Measurements from ENCODE around the gene PTCD3. TPM values are rescaled to one million over a fixed set of nuclear protein-coding genes. Genes with fewer than 3 reads are reported as not detected.

The PTCD3 gene
- polyA plus RNA-seq, 1 donor (not counting 4 experiments of a cell fraction or from before 2014, with no cell fraction given), result 93.1 TPM

- H3K4me1 ChIP-seq (ENCODE audit: control insufficient read depth, extremely low read depth, insufficient read depth, low read length), result no peaks in the 10 kb centered on the region
- H3K36me3 ChIP-seq (ENCODE audit: control insufficient read depth in 2 of 2, extremely low read depth in 1 of 2, insufficient read depth in 2 of 2, low read length in 2 of 2), result peaks cover 39 to 70% of the 10 kb centered on the region in 2 experiments
- DNase-seq (ENCODE audit: low read depth, low spot score) (no peak), FAIRE-seq (no peak)
- no peak overlapping the region for H3K4me3 ChIP-seq (ENCODE audit: control insufficient read depth in 2 of 3, extremely low read depth in 1 of 3, insufficient read depth in 2 of 3, low read depth in 1 of 3, low read length in 3 of 3)
- no peaks in the 10 kb centered on the region for H3K9me3 ChIP-seq (ENCODE audit: control insufficient read depth, low read depth, low read length)
- H4K20me1 ChIP-seq (ENCODE audit: control insufficient read depth, extremely low read depth, insufficient read depth, low read length), result no peaks in the 10 kb centered on the region
- H3K27ac ChIP-seq (ENCODE audit: control insufficient read depth, insufficient read depth, low read length), result no peak overlapping the region
- no peak for TF ChIP-seq EZH2 (IDR thresholded peaks at IDR 0.05; ENCODE audit: low read length)
- TF ChIP-seq CTCF (optimal IDR thresholded peaks at IDR 0.05 in 1 of 3, IDR thresholded peaks at IDR 0.05 in 1 of 3, conservative IDR thresholded peaks at IDR 0.05 in 1 of 3; ENCODE audit: extremely low read depth in 1 of 3, insufficient read depth in 2 of 3, low read length in 3 of 3), result no peak
- H3K9ac ChIP-seq (ENCODE audit: control insufficient read depth, extremely low read depth, insufficient read depth, low read length), result no peak overlapping the region
- H3K27me3 ChIP-seq (ENCODE audit: control insufficient read depth, extremely low read depth, insufficient read depth, low read length), result no peaks in the 10 kb centered on the region
- dilution Hi-C loops (cut with MboI; ENCODE audit: extremely low pct_ligation_motif_present, low sequenced_read_pairs), result no loop called here
- H3K79me2 ChIP-seq (ENCODE audit: control insufficient read depth, insufficient read depth, low read length), result no peaks in the 10 kb centered on the region
- no peak overlapping the region for H3K4me2 ChIP-seq (ENCODE audit: control insufficient read depth, extremely low read depth, insufficient read depth, low read depth, low read length)
- no peaks in the 10 kb centered on the region for H3K9me1 ChIP-seq (ENCODE audit: control insufficient read depth, extremely low read depth, insufficient read depth, low read length)
- H2AFZ ChIP-seq (ENCODE audit: control insufficient read depth, low read length), result no peak overlapping the region
Observed at GRCh38 chr2:86075886-86076285, 30.1 kb upstream of the PTCD3 start.

DNA sequence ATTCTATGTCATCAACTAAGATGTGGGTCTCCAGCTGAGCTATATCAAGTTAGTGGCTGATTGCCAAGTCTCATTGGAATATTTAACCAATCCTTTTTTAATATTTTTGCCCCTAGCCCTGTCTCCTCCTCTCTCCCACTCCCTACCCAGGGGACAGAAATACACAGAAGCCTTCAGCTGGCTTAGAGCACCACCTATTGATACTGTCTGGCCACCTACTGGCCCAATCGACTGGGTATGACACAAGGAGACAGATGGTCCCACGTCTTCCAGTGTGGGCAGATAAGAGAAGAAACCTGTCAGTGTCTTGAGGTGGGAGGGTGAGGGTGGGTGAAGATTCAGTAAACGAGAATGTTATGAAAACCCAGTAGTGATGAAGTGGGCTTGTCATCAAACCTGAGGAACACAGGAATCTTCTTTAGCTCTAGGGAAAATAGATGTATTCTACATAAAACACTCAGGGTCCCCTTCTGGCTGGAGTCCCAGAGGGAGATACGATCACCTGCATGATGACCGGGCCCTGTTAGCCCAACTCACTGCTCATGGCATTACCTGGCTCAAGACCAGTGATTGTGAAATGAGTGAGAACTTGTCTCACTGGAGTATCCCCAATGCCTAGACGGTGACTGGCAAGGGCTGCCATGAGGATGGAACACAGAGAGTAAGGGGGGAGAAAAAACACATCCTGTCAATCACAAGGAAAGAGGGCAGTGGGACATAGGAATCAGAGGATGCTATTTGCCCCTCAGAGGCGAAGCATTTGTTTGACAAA is 27.1 kb upstream of the PTCD3 start:
- H3K4me1 ChIP-seq (ENCODE audit: control insufficient read depth, extremely low read depth, insufficient read depth, low read length), result no peaks in the 10 kb centered on the region
- FAIRE-seq (no peak), DNase-seq (ENCODE audit: low read depth, low spot score) (no peak)
- no peak overlapping the region for H3K9ac ChIP-seq (ENCODE audit: control insufficient read depth, extremely low read depth, insufficient read depth, low read length)
- H3K9me3 ChIP-seq (ENCODE audit: control insufficient read depth, low read depth, low read length), result no peaks in the 10 kb centered on the region
- no peaks in the 10 kb centered on the region for H4K20me1 ChIP-seq (ENCODE audit: control insufficient read depth, extremely low read depth, insufficient read depth, low read length)
- H2AFZ ChIP-seq (ENCODE audit: control insufficient read depth, low read length), result no peak overlapping the region
- TF ChIP-seq CTCF (optimal IDR thresholded peaks at IDR 0.05 in 1 of 3, IDR thresholded peaks at IDR 0.05 in 1 of 3, conservative IDR thresholded peaks at IDR 0.05 in 1 of 3; ENCODE audit: extremely low read depth in 1 of 3, insufficient read depth in 2 of 3, low read length in 3 of 3), result peak; percentile 26 to 63 (median 31)
- no peak for TF ChIP-seq EZH2 (IDR thresholded peaks at IDR 0.05; ENCODE audit: low read length)
- H3K79me2 ChIP-seq (ENCODE audit: control insufficient read depth, insufficient read depth, low read length), result no peaks in the 10 kb centered on the region
- H3K4me2 ChIP-seq (ENCODE audit: control insufficient read depth, extremely low read depth, insufficient read depth, low read depth, low read length), result no peak overlapping the region
- no peaks in the 10 kb centered on the region for H3K9me1 ChIP-seq (ENCODE audit: control insufficient read depth, extremely low read depth, insufficient read depth, low read length)
- no peak overlapping the region for H3K4me3 ChIP-seq (ENCODE audit: control insufficient read depth in 2 of 3, extremely low read depth in 1 of 3, insufficient read depth in 2 of 3, low read depth in 1 of 3, low read length in 3 of 3)
- no peaks in the 10 kb centered on the region for H3K27me3 ChIP-seq (ENCODE audit: control insufficient read depth, extremely low read depth, insufficient read depth, low read length)
- dilution Hi-C loops (cut with MboI; ENCODE audit: extremely low pct_ligation_motif_present, low sequenced_read_pairs), result no loop called here
- no peak overlapping the region for H3K27ac ChIP-seq (ENCODE audit: control insufficient read depth, insufficient read depth, low read length)
- peaks cover 33 to 47% of the 10 kb centered on the region in 2 experiments for H3K36me3 ChIP-seq (ENCODE audit: control insufficient read depth in 2 of 2, extremely low read depth in 1 of 2, insufficient read depth in 2 of 2, low read length in 2 of 2)

All from keratinocyte (primary cell).